ENCODE measurements around the gene TCAIM.

DNA sequence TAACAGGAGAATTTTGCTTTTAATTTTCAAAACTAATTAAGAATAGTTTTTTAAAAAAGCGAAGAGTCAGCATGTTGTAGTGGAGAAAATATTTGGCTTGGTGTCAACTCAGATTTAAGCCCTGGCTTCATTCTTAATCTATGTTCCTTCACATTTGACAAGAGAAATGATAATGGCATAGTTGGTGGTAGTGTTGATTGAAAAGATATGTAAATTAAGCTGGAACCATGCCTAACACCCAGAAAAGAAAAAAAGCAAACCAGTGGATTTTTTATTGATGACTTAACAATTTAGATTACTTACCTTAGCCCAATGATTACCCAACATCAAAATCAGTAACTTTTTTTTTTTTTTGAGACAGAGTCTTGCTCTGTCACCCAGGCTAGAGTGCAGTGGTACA is 27.4 kb downstream of the TCAIM start:
- TF ChIP-seq, protein P1, sequence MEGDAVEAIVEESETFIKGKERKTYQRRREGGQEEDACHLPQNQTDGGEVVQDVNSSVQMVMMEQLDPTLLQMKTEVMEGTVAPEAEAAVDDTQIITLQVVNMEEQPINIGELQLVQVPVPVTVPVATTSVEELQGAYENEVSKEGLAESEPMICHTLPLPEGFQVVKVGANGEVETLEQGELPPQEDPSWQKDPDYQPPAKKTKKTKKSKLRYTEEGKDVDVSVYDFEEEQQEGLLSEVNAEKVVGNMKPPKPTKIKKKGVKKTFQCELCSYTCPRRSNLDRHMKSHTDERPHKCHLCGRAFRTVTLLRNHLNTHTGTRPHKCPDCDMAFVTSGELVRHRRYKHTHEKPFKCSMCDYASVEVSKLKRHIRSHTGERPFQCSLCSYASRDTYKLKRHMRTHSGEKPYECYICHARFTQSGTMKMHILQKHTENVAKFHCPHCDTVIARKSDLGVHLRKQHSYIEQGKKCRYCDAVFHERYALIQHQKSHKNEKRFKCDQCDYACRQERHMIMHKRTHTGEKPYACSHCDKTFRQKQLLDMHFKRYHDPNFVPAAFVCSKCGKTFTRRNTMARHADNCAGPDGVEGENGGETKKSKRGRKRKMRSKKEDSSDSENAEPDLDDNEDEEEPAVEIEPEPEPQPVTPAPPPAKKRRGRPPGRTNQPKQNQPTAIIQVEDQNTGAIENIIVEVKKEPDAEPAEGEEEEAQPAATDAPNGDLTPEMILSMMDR (IDR thresholded peaks at IDR 0.05; ENCODE audit: extremely low read depth in 1 of 2, insufficient read depth in 1 of 2, low read depth in 1 of 2, low read length in 2 of 2), result no peak
- TF ChIP-seq POLR2AphosphoS5 (IDR thresholded peaks at IDR 0.05; ENCODE audit: insufficient read depth, low read depth, low read length) (no peak), EZH2 (IDR thresholded peaks at IDR 0.05; ENCODE audit: borderline replicate concordance, low read depth, low read length, severe bottlenecking) (no peak), POLR2A (IDR thresholded peaks at IDR 0.05; ENCODE audit: low read depth, low read length) (no peak), MYC (IDR thresholded peaks at IDR 0.05; ENCODE audit: low read depth, low read length) (no peak), GATA2 (IDR thresholded peaks at IDR 0.05; ENCODE audit: insufficient read depth, insufficient read length, low read depth, low read length) (no peak), FOS (IDR thresholded peaks at IDR 0.05; ENCODE audit: borderline replicate concordance, insufficient read depth, low read length) (no peak)
- TF ChIP-seq, protein P2, sequence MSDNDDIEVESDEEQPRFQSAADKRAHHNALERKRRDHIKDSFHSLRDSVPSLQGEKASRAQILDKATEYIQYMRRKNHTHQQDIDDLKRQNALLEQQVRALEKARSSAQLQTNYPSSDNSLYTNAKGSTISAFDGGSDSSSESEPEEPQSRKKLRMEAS (IDR thresholded peaks at IDR 0.05; ENCODE audit: insufficient read depth, insufficient read length), result no peak
